Measurements from ENCODE around the gene KRTAP10-9. TPM values are rescaled to one million over a fixed set of nuclear protein-coding genes. Genes with fewer than 3 reads are reported as not detected.

Gene KRTAP10-9
- polyA plus RNA-seq, 3 donors = not detected

GRCh38 chr21:44616591-44616926 lies 10.3 kb upstream of the KRTAP10-9 start:
- peaks cover 17 to 29% (median 23%) of the 10 kb centered on the region in 7 donors for H3K9me3 Mint-ChIP-seq
- intact Hi-C loops (cut with micrococcal nuclease) = no loop called here
- H3K4me1 ChIP-seq (ENCODE audit: control insufficient read depth in 1 of 2, insufficient read depth in 2 of 2, low read length in 2 of 2) = no peaks in the 10 kb centered on the region
- H3K27me3 ChIP-seq (ENCODE audit: control insufficient read depth in 2 of 2, insufficient read depth in 2 of 2, low read length in 2 of 2) = no peaks in the 10 kb centered on the region
- H3K9ac ChIP-seq (ENCODE audit: insufficient read depth, low read length, poor library complexity, severe bottlenecking) = no peak overlapping the region
- 90% methylated on average over 16 of the region's 16 CpGs for WGBS (ENCODE audit: insufficient coverage)
- peaks cover 10% of the 10 kb centered on the region for H3K4me1 Mint-ChIP-seq
- no peak overlapping the region for H3K27ac Mint-ChIP-seq
- no peaks in the 10 kb centered on the region for H3K79me2 ChIP-seq (ENCODE audit: insufficient read depth, low read length)
- H3K9me3 ChIP-seq (replicated peaks in 1 of 2; ENCODE audit: control insufficient read depth in 1 of 2, insufficient read depth in 1 of 2, low read length in 2 of 2) = peaks cover 11 to 16% of the 10 kb centered on the region in 2 donors
- no peaks in the 10 kb centered on the region for H4K20me1 ChIP-seq (ENCODE audit: insufficient read depth, low read length)
- no peak overlapping the region for H3K4me3 Mint-ChIP-seq
- DNase-seq = no peak
- no peaks in the 10 kb centered on the region for H3K36me3 ChIP-seq (replicated peaks in 1 of 2; ENCODE audit: control insufficient read depth in 1 of 2, insufficient read depth in 2 of 2, low read length in 2 of 2)
- no peak for TF ChIP-seq CTCF (IDR thresholded peaks at IDR 0.05)
- no peak overlapping the region for H3K27ac ChIP-seq (ENCODE audit: low read depth in 1 of 2, low read length in 2 of 2)
- peaks cover 3 to 12% (median 4%) of the 10 kb centered on the region in 3 donors for H3K27me3 Mint-ChIP-seq (ENCODE audit: low read depth in 3 of 3)
- H3K36me3 Mint-ChIP-seq = no peaks in the 10 kb centered on the region
- no peak overlapping the region for H3K4me2 ChIP-seq (replicated peaks; ENCODE audit: extremely low read depth, low read length, poor library complexity, severe bottlenecking)
- H3K4me3 ChIP-seq (replicated peaks in 1 of 3; ENCODE audit: low read depth in 2 of 3, low read length in 3 of 3) = no peak overlapping the region
- H2AFZ ChIP-seq (ENCODE audit: insufficient read depth, low read depth, low read length, poor library complexity, severe bottlenecking) = no peak overlapping the region

- 83% methylated on average over 7 of the region's 8 CpGs for WGBS (ENCODE audit: insufficient coverage)
- Mint-ChIP-seq H3K9me3 (peaks cover 14 to 27% (median 18%) of the 10 kb centered on the region in 7 donors), H3K27ac (no peak overlapping the region), H3K4me1 (peaks cover 10% of the 10 kb centered on the region), H3K27me3 (ENCODE audit: low read depth in 3 of 3) (peaks cover 4 to 12% (median 7%) of the 10 kb centered on the region in 3 donors), H3K4me3 (no peak overlapping the region), H3K36me3 (no peaks in the 10 kb centered on the region)
- no peak overlapping the region for H3K4me2 ChIP-seq (replicated peaks; ENCODE audit: extremely low read depth, low read length, poor library complexity, severe bottlenecking)
- H3K9me3 ChIP-seq (replicated peaks in 1 of 2; ENCODE audit: control insufficient read depth in 1 of 2, insufficient read depth in 1 of 2, low read length in 2 of 2) = peaks cover 7 to 11% of the 10 kb centered on the region in 2 donors
- no peak overlapping the region for H3K9ac ChIP-seq (ENCODE audit: insufficient read depth, low read length, poor library complexity, severe bottlenecking)
- H3K36me3 ChIP-seq (replicated peaks in 1 of 2; ENCODE audit: control insufficient read depth in 1 of 2, insufficient read depth in 2 of 2, low read length in 2 of 2) = no peaks in the 10 kb centered on the region
- no peaks in the 10 kb centered on the region for H3K4me1 ChIP-seq (ENCODE audit: control insufficient read depth in 1 of 2, insufficient read depth in 2 of 2, low read length in 2 of 2)
- TF ChIP-seq CTCF (IDR thresholded peaks at IDR 0.05) = no peak
- H3K27me3 ChIP-seq (ENCODE audit: control insufficient read depth in 2 of 2, insufficient read depth in 2 of 2, low read length in 2 of 2) = no peaks in the 10 kb centered on the region
- intact Hi-C loops (cut with micrococcal nuclease) = no loop called here
- no peaks in the 10 kb centered on the region for H3K79me2 ChIP-seq (ENCODE audit: insufficient read depth, low read length)
- no peak overlapping the region for H3K4me3 ChIP-seq (replicated peaks in 1 of 3; ENCODE audit: low read depth in 2 of 3, low read length in 3 of 3)
- H2AFZ ChIP-seq (ENCODE audit: insufficient read depth, low read depth, low read length, poor library complexity, severe bottlenecking) = no peak overlapping the region
- no peaks in the 10 kb centered on the region for H4K20me1 ChIP-seq (ENCODE audit: insufficient read depth, low read length)
- no peak for DNase-seq
- H3K27ac ChIP-seq (ENCODE audit: low read depth in 1 of 2, low read length in 2 of 2) = no peak overlapping the region
These were observed 9.8 kb upstream of the KRTAP10-9 start for GRCh38 chr21:44617071-44617501.

Data from CD14-positive monocyte (primary cell).